Transverse colon (tissue), 4 donors: ENCODE data around the gene UNC5A.
"Not testable (repeated sequence)": the region's sequence is repeated elsewhere in the genome, so short reads cannot be mapped to it uniquely, and the experiment has no call there.

Experiments used
- EP300 ChIP-seq: sonication (generic); formaldehyde crosslinking; IDR thresholded peaks from one replicate; pipeline ENCODE4 v1.6.1; 2017; ENCODE audit warnings: antibody characterized with exemption, low read depth
- POLR2A ChIP-seq: fragments of 450-650 bp; IDR thresholded peaks from one replicate; pipeline ENCODE4 v1.6.1; 2016; ENCODE audit warnings: antibody characterized with exemption, mild to moderate bottlenecking, moderate library complexity
- POLR2AphosphoS5 ChIP-seq, 3 donors: sonication (generic); formaldehyde crosslinking; IDR thresholded peaks; one replicate each; pipeline ENCODE4 v1.6.1; 2016; ENCODE audit warnings: antibody characterized with exemption in 3 of 3
- TF ChIP-seq, protein P1 (sequence below), 5 experiments: fragments of 200-600 bp in 3 of 5; fragments of 450-650 bp in 2 of 5; sonication (generic) in 3 of 5; IDR thresholded peaks; 1 replicate in 2 of 5; 2 replicates in 3 of 5; pipeline ENCODE4 v1.5.1; 2016 to 2017; ENCODE audit warnings: antibody characterized with exemption in 5 of 5, inconsistent platforms in 3 of 5, mild to moderate bottlenecking in 2 of 5, moderate library complexity in 1 of 5

DNA sequence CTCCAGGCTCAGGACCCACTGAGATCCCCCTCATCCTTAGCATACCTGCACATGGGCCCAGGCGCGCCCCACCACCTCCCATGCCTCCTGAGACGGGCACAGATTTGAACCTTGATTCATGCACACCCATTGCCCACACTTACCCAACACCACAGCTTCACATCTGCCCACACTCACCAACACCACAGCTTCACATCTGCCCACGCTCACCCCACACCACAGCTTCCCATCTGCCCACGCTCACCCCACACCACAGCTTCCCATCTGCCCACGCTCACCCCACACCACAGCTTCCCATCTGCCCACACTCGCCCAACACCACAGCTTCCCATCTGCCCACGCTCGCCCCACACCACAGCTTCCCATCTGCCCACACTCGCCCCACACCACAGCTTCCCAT, 60.3 kb downstream of the UNC5A start:
- TF ChIP-seq, protein P1, sequence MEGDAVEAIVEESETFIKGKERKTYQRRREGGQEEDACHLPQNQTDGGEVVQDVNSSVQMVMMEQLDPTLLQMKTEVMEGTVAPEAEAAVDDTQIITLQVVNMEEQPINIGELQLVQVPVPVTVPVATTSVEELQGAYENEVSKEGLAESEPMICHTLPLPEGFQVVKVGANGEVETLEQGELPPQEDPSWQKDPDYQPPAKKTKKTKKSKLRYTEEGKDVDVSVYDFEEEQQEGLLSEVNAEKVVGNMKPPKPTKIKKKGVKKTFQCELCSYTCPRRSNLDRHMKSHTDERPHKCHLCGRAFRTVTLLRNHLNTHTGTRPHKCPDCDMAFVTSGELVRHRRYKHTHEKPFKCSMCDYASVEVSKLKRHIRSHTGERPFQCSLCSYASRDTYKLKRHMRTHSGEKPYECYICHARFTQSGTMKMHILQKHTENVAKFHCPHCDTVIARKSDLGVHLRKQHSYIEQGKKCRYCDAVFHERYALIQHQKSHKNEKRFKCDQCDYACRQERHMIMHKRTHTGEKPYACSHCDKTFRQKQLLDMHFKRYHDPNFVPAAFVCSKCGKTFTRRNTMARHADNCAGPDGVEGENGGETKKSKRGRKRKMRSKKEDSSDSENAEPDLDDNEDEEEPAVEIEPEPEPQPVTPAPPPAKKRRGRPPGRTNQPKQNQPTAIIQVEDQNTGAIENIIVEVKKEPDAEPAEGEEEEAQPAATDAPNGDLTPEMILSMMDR (IDR thresholded peaks at IDR 0.05), result not testable (repeated sequence)
- TF ChIP-seq EP300; POLR2A; POLR2AphosphoS5 (IDR thresholded peaks at IDR 0.05): not testable (repeated sequence)
